ENCODE measurements around the gene AHSG.
"Not testable (repeated sequence)": the region's sequence is repeated elsewhere in the genome, so short reads cannot be mapped to it uniquely, and the experiment has no call there.

Gene AHSG, protein sequence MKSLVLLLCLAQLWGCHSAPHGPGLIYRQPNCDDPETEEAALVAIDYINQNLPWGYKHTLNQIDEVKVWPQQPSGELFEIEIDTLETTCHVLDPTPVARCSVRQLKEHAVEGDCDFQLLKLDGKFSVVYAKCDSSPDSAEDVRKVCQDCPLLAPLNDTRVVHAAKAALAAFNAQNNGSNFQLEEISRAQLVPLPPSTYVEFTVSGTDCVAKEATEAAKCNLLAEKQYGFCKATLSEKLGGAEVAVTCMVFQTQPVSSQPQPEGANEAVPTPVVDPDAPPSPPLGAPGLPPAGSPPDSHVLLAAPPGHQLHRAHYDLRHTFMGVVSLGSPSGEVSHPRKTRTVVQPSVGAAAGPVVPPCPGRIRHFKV

DNA sequence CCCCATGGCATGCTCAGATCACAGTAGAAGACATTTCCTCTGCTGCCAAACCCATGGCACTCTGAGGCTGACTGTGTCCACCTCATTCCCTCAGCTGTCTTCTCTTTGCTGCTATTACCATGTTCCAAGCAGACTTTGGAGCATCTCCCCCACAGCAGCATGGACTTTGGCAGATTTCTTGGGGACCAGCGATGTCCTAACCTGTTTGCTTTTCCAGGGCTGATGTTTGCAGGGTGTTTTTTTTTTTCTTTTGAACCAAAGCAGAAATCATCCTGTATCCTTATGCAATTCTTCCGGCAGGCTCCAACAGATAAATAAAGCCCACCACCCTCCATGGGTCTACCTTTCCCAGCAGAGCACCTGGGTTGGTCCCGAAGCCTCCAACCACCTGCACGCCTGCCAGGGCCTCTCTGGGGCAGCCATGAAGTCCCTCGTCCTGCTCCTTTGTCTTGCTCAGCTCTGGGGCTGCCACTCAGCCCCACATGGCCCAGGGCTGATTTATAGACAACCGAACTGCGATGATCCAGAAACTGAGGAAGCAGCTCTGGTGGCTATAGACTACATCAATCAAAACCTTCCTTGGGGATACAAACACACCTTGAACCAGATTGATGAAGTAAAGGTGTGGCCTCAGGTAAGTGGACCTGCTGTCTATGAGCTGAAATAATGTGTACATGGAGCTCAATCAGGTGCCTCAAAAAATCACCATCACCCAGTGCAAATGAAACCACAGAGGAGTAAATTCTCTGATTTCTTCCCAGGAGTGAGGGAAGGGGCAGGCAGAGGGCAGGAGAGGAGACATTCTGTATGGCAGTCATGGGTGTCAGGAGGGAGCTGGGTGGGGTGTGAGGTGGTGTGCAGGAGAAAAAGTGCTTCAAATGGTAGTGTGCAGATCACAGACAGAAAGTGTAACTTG, at the start of gene AHSG:
AHSG (plus strand) TSS at position 340 of the 916 bp plus-strand sequence; CDS start at position 422, 82 bp downstream.
- DNase-seq (ENCODE audit: low read depth in 2 of 2, low spot score in 1 of 2), result no peak

DNA sequence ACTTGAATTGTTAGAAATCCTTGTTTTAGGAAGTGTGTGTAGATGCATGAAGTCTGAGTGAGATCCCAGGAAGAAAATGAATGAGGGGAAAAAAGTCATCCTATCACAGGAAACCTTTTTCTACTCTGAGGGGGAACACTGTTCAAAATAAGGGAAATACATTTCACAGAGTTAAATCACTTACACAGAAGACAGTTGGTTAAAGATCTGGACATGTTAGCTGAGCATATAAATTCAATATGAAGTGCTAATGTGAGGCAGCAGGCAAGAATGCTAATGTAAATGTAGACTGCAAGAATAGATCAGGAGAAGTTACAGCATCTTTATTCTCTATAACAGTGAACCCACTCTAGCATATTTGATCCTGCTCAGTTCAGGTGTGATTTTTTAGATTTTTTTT, 48.3 kb upstream of the AHSG start:
- no peak for DNase-seq (ENCODE audit: low read depth in 2 of 2, low spot score in 1 of 2)

DNA sequence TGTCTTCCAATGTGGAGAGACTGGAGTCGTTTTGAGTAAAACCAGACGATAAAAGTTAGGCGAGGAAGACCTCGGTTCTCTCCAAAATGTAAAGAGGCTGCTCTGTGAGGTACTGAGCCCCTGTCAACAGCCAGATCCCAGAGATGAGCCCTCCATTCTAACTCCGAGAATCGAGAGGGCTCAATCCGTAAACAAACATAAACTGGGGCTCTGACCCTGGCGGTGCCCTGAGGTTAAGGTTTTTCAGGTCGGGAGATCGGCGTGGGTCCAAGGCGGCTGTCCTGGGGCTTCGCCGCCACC, 46.1 kb upstream of the AHSG start:
- DNase-seq (ENCODE audit: low read depth in 2 of 2, low spot score in 1 of 2), result peak in 1 of 2 donors; percentile 3

DNA sequence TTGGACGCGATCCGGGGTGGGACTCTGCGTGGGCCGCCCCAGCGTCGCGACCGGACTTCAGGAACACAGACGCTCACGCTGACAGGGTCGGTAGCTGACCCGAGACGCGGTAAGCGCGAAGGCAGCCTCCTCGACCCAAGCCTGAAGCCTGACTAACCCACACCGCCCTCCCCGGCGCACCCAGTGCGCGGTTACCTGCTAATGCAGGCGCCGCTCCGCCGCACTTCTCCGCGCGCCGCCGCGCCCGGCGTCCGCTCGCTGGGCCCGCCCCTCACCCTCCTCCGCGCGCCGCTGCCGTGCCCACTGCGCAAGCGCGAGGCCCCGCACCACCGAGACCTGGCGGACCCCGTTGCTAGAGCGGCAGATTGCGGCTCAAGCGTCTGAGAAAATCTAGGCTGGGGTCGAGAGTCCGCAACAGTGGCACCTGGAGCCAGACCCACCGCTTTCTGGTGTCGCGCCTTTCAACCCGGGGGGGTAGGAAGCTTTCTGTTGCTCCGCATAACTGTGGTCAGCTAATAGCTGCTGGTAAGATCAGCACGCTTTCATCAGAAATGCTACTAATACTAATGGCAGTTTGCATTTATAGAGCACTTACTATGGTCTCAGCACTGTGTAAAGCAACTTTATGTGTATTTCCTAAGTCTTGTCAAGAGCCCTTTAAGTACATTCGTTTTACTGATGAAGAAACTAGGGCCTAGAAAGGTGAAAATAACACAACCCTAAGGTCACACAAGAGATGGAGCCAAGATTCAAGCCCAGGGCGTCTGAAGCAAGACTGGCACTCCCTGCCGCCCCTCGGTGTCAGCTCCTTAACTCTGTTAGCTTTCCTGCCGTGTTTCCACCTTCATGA, 45.6 kb upstream of the AHSG start, which contains the start of gene TBCCD1:
TBCCD1 (minus strand) TSS at position 268 of the 850 bp plus-strand sequence. CDS start 3,010 bp downstream, outside the sequence.
- DNase-seq (ENCODE audit: low read depth in 2 of 2, low spot score in 1 of 2), result peak; percentile 83 to 90

DNA sequence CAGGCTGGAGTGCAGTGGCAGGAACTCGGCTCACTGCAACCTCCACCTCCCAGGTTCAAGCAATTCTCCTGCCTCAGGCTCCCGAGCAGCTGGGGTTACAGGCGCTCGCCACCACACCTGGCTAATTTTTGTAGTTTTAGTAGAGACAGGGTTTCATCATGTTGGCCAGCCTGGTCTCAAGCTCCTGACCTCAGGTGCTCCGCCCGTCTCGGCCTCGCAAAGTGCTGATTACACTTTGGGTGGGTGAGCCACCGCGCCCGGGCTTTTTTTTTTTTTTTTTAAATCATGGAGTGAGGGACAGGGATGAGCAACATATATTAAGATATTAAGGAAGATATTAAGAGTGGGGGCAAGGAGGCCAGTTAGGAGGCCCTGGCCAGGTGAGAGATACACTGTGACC, 43.5 kb upstream of the AHSG start:
- not testable (repeated sequence) for DNase-seq (ENCODE audit: low read depth in 2 of 2, low spot score in 1 of 2)

DNA sequence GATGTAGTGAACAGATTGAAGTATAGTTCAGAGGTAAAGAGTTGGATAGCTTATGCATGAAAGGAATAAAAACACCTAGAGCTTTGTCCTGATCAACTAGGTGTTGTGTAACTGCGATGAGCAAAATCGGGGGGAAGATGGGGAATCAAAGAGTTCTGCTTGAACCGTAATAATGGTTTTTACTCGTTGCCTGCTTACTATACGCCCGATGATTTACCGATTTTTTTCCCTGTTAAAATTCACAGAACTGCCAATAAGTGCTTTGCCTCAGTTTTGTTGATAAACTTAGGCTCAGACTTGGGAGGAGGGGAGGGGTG, 43.1 kb upstream of the AHSG start:
- DNase-seq (ENCODE audit: low read depth in 2 of 2, low spot score in 1 of 2), result no peak

DNA sequence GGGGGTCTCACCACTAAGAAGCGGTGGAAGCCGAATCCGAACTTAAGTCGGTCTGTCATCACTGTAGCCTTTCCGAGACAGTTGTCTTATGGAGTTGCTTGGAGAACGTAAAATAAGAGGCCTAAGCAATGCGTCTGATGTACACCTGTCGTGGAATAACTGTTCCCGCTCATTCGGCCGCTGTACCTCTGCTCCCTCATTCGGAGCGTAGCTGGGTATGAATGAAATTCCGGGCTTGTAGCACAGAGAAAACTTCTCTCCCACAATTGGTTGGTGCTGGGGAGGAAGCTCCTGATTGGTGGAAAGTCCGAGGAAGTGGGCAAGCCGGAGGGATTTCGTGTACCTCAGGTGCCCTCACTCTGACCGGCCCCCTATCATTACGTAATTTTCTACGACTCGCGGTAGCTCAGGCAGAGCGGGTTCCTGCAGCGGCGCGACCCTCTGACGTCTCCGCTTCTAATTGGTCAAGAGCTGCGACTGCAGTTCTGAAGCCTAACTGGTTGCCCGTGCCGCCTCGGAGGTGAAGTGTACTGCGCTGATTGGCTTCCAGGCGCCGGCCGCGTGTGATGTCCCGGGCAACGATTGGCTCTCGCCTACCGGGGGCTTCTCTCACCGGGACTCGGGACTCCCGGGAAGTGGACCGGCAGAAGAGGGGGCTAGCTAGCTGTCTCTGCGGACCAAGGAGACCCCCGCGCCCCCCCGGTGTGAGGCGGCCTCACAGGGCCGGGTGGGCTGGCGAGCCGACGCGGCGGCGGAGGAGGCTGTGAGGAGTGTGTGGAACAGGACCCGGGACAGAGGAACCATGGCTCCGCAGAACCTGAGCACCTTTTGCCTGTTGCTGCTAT, 42.5 kb upstream of the AHSG start, which contains the start of gene DNAJB11:
DNAJB11 (plus strand) TSS at position 625 of the 845 bp plus-strand sequence; CDS start at position 803, 178 bp downstream.
- DNase-seq (ENCODE audit: low read depth in 2 of 2, low spot score in 1 of 2), result peak; percentile 93 to 98

DNA sequence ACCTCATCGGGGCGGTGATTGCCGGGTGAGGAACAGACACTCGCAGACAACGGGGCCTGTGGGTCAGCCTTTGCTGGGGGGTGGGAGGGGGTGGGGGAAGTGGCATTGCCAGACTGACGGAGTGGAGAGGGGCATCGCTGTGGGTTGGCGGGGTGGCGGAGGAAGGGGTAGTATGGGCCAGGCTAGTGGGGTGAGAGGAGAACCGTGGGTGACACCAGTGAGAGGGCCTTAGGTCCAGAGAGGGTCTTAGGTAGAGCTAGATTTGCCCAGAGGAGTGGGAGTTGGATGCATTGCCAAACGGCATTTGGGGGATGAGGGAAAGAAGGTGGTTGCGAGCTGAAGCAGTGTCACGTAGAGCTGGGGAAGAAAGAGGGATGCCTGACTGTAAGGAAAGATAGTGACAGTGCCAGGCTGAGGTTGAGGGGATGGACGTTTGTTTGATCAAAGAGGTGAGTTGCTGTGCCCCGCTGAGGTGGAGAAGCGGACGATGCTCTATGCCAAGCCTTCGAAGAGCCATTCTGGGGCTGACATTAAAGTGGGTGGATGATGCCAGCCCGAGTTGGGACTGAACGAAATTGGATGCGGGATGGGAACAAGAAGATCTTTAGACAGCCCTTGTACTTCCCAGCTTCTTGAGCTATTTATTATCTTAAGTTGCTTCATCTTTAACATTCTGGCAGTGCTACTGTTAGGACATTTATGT, 41.8 kb upstream of the AHSG start:
- no peak for DNase-seq (ENCODE audit: low read depth in 2 of 2, low spot score in 1 of 2)

DNA sequence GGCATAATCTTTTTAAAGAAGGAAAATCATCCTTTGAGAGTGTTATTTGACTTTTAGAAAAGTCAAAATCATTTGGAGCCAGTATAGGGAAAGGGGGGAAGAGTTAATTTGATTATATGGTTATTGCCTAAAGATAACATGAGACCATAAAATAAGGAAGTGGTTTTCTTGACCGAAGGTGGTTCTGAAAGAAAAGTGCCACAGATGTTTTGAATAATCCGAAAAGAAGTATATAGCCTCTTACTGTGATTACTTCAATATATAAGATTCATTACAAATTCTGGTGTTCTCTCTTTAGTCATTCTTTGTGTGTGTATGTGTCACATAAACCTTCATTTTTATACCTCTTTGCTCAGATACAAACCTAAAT, 41.2 kb upstream of the AHSG start:
- DNase-seq (ENCODE audit: low read depth in 2 of 2, low spot score in 1 of 2), result no peak

DNA sequence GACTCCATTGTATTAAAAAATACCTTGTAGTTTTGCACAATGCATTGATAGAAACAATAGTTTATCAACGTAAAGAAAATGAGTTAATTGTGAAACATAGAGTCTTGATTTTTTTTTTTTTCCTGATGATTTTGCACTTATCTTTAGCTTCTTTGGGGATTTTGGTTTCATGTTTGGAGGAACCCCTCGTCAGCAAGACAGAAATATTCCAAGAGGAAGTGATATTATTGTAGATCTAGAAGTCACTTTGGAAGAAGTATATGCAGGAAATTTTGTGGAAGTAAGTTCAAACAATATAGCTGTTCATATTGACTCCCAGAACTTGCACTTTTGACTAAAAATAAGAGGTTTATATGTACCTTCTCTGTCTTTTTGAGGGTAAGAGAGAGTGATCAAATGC, 35.3 kb upstream of the AHSG start:
- no peak for DNase-seq (ENCODE audit: low read depth in 2 of 2, low spot score in 1 of 2)

DNA sequence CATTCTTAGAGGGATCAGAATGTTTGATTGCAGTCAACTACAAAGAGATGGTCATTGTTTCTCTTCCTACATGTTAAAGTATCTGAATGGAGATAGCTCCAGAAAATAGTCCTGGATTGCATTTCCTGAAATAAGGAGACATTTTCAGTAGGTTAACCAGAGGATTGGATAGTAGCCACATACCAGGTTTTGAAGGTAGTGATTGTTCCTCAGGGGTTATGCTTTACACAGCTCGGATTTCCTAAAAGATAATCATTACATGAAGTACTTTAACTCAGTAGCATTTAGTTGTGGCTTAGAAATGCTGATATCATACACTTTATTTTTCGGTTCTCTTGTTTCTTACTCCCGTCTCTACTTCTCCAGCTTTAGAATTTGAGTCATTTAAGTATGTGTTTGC, 32.1 kb upstream of the AHSG start:
- no peak for DNase-seq (ENCODE audit: low read depth in 2 of 2, low spot score in 1 of 2)

DNA sequence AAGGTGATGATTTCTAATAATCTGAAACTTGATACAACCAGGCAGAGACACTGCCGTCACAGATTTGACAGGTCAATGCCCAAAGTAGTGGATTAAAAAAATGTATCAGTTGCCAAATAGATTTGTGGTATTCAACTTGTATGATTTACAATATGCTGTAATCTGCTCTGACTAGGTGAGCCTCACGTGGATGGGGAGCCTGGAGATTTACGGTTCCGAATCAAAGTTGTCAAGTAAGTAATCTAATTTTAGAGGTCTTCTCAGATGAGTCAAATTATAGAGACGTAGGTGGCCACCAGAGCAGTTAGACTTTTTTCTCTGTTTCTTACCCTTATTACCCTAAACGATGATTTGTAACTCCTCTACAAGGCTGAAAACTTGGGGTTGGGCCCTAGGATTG, 30.3 kb upstream of the AHSG start:
- DNase-seq (ENCODE audit: low read depth in 2 of 2, low spot score in 1 of 2), result no peak

DNA sequence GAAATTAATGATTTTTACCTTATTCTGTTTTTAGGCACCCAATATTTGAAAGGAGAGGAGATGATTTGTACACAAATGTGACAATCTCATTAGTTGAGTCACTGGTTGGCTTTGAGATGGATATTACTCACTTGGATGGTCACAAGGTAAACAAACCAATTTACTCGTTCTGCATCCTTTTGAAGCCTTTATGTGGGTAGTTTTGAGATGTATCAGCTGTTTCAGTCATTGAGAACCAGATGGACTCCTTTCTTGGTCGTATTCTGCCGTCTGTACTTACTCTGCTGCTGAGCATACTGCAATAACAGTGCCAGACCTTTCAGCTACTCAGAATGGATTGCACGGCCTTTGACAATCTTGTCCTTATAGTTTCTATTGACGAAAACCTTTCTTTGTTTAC, 29.0 kb upstream of the AHSG start:
- no peak for DNase-seq (ENCODE audit: low read depth in 2 of 2, low spot score in 1 of 2)

DNA sequence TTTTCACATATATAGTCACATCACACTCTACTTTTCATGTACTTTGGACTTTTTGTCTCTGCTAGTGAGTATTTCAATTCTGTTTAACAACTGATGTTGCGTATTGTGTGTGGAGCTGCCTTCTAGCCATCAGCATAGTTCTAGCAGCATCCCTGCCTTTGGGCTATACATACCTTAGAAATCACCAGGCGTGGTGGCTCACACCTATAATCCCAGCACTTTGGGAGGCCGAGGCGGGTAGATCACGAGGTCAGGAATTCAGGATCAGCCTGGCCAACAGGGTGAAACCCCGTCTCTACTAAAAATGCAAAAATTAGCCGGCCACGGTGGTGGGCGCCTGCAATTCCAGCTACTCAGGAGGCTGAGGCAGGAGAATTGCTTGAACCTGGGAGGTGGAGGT, 26.6 kb upstream of the AHSG start:
- not testable (repeated sequence) for DNase-seq (ENCODE audit: low read depth in 2 of 2, low spot score in 1 of 2)

DNA sequence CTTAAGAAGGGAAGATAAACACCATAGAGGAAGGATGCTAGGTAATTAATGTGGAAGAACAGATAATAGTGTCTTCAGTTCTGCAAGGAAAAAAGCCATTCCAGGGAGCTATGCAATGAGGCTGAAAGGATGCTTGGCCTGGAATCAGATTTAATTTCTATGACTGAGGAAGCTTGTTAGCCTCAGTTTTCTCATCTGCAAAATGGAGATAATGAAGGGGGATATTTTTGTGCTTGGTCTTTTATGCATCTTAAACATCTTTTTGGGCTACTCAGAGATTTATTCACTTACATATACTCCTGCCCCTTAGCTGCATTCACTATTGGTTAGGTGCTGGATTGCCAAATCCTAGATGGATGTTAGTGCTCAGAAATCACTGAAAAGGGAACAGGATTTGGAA, 25.7 kb upstream of the AHSG start:
- no peak for DNase-seq (ENCODE audit: low read depth in 2 of 2, low spot score in 1 of 2)

DNA sequence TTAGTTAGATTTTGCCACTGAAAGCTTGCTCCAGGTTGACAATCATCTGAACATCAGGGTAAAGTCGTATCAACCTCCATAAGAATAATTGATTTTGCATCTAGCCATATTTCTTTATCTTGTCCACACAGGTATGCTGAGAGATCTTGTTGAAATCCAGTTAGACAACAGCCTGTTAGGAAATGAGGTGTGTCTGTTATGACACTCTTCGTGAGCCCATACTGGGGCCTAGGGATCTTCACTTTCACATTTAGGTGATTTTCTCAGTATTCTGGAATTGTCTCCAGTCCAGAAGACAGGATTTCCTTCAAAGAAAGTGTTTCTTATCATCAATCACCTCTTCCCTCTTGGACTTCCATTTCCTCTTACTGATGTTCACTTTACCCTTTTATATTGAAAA, 24.2 kb upstream of the AHSG start:
- no peak for DNase-seq (ENCODE audit: low read depth in 2 of 2, low spot score in 1 of 2)

DNA sequence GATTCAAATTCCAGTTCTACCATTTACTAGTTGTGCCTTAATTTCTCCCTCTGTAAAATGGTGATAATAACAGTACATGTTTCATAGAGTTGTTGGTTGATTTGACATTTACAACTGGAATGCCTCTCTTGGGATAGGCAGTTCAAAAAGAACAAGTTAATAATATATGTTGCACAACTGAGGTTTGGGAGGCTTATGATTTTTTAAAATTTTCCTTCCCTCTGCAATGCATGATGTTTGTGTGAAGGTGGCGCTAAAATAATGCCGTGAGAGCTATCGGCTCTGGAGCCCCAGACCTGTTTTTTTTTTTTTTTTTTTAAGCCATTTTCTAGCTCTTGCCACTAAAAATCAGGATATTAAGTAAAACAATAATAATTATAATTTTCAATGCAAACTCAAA, 23.7 kb upstream of the AHSG start:
- DNase-seq (ENCODE audit: low read depth in 2 of 2, low spot score in 1 of 2), result no peak

DNA sequence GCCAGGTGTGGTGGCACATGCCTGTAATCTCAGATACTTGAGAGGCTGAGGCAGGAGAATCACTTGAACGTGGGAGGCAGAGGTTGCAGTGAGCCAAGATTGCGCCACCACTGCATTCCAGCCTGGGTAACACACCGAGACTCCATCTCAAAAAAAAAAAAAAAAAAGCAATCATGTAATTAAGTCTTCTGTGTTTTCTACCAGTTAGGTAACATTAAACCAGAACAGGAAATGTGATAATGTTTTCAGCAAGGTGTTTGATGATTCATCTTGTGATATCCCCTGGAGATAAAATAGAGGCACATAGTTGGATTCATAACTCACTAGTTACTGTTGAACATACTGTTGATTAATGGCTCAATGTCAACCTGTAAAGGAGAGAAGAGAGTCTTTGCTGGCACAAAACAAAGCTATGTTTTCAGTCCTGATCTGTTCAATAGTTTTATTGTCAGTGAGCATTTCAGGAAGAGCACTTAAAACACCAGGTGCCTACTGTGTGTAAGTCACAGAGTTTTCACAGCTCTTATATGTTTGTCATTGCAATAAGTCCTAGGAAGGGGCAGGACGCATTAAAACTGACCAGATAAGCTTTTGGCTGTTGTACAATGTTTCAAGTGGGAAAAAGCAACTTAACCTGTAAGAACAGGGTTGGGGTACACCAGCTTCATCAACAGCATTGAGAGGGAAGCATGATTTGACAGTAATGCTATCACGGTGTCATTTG, 22.8 kb upstream of the AHSG start:
- no peak for DNase-seq (ENCODE audit: low read depth in 2 of 2, low spot score in 1 of 2)

DNA sequence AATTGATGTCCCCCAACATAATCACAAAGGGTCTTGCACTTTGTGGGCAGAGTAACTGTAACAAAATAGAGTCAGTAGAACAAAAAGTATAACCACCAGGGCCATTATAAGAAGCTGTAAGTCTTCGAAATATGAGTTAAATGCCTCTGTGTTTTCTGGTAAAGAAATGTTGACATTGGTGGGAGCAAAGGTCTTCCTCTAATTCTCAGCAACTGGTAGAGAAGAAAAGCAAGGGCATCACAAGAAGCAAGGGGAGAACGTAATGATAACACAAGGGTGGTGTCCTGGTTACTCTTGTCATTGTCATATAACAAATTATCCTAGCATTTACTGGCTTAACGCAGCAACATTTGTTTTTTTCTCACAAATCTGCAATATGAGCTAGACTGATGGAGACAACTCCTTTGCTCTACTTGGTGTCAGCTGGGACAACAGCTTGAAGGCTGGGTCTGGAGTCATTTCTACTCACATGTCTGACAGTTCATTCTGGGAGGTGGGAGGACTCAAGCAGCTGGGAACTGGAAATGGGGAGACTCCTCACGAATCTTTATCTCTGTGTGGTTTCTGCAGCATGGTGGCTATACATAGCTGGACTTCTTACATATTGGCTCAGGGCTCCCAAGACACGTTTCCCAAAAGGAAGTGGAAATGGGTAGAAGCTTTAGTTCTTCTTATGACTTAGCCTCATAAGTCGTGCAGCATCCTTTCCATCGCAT, 22.1 kb upstream of the AHSG start:
- DNase-seq (ENCODE audit: low read depth in 2 of 2, low spot score in 1 of 2), result no peak
